ENCODE measurements around the gene SLC2A13.

Gene SLC2A13

DNA sequence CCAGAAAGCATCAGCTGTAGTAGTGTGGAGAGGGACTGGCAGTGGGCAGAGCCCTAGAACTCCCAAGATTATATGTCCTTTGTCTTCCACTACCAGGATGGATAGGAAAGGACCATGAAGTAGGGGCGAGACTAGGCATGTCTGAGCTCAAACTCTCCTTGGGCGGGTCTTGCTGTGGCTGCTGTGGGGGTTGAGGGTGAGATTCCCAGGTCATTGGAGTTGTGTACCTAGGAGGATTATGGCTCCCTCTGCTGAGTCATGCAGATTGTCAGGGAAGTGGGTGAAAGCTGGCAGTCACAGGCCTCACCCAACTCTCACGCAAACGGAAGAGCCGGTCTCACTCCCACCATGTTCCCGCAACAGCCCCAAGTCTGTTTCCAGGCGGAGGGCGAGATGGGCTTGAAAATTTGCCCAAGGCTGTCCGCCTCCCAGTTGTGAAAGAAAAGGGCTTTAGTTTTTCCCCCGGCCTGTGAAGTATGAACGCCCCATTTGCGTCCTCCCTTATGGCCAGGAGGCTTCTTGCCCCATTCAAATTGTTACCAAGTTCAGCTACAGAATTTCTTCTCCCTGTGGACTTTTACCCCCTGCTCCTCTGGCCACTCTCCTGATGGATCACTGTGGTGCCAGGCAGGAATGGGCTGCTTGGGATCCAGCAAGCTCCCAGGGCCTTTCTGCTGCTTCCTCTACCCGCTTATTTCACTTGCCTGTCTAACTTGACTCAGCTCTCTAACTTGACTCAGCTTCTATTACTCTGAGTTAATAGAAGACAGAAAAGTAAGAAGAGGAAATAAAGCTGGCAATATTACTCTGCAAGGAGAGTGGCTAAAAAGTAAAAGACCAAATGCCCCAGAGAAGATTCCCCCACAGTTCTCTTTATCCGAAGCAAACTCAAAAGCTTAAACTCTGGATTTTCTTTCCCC, 159.3 kb downstream of the SLC2A13 start:
- no peaks in the 10 kb centered on the region for H3K9me2 ChIP-seq (replicated peaks; ENCODE audit: low read depth, low read length)
- H3K4me1 ChIP-seq (ENCODE audit: insufficient read depth, low read length, poor library complexity, severe bottlenecking) = peaks cover 9% of the 10 kb centered on the region
- no peak overlapping the region for H3K4me2 ChIP-seq (ENCODE audit: low read depth, low read length, poor library complexity, severe bottlenecking)
- no peaks in the 10 kb centered on the region for H4K20me1 ChIP-seq (ENCODE audit: insufficient read depth, low read length, poor library complexity, severe bottlenecking)
- no peaks in the 10 kb centered on the region for H3F3A ChIP-seq (ENCODE audit: low read depth)
- H3K9ac ChIP-seq (ENCODE audit: low read depth, low read length, poor library complexity, severe bottlenecking) = no peak overlapping the region
- H3K9me3 ChIP-seq (ENCODE audit: insufficient read depth, low read depth, low read length) = no peaks in the 10 kb centered on the region
- no peaks in the 10 kb centered on the region for H3K36me3 ChIP-seq (ENCODE audit: insufficient read depth, low read length)
- H2AFZ ChIP-seq (ENCODE audit: low read length) = no peak overlapping the region
- TF ChIP-seq EZH2phosphoT487 (IDR thresholded peaks at IDR 0.05; ENCODE audit: borderline replicate concordance) = no peak
- TF ChIP-seq, protein P1, sequence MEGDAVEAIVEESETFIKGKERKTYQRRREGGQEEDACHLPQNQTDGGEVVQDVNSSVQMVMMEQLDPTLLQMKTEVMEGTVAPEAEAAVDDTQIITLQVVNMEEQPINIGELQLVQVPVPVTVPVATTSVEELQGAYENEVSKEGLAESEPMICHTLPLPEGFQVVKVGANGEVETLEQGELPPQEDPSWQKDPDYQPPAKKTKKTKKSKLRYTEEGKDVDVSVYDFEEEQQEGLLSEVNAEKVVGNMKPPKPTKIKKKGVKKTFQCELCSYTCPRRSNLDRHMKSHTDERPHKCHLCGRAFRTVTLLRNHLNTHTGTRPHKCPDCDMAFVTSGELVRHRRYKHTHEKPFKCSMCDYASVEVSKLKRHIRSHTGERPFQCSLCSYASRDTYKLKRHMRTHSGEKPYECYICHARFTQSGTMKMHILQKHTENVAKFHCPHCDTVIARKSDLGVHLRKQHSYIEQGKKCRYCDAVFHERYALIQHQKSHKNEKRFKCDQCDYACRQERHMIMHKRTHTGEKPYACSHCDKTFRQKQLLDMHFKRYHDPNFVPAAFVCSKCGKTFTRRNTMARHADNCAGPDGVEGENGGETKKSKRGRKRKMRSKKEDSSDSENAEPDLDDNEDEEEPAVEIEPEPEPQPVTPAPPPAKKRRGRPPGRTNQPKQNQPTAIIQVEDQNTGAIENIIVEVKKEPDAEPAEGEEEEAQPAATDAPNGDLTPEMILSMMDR (conservative IDR thresholded peaks at IDR 0.05; ENCODE audit: low read length) = no peak
- no peaks in the 10 kb centered on the region for H3K79me2 ChIP-seq (ENCODE audit: insufficient read depth, low read length)
- H3K4me3 ChIP-seq (ENCODE audit: low read length, poor library complexity, severe bottlenecking) = no peak overlapping the region
- H3K27me3 ChIP-seq (ENCODE audit: insufficient read depth, low read length, poor library complexity, severe bottlenecking) = no peaks in the 10 kb centered on the region

DNA sequence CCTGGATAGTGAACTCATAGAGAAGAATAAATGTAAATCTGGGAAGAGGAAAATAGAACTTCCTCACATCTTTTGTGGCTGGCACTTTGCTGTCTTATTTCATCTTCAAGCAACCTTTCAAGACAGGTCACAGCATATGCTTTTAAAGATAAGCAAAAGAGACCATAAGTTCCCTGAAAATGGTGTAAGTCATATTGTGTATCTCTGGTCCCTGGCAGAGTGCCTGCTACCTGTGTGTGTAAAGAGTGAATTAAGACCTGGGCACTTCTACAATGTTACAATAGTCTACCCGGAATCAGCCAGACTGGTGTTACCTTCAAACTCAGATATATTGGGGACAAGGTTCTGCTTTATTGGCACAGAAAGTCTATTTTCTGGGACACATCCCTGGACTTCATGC, 168.8 kb downstream of the SLC2A13 start:
- H3K9ac ChIP-seq (ENCODE audit: low read depth, low read length, poor library complexity, severe bottlenecking) = no peak overlapping the region
- H4K20me1 ChIP-seq (ENCODE audit: insufficient read depth, low read length, poor library complexity, severe bottlenecking) = no peaks in the 10 kb centered on the region
- H2AFZ ChIP-seq (ENCODE audit: low read length) = no peak overlapping the region
- no peaks in the 10 kb centered on the region for H3K9me3 ChIP-seq (ENCODE audit: insufficient read depth, low read depth, low read length)
- no peaks in the 10 kb centered on the region for H3F3A ChIP-seq (ENCODE audit: low read depth)
- no peak overlapping the region for H3K4me3 ChIP-seq (ENCODE audit: low read length, poor library complexity, severe bottlenecking)
- H3K36me3 ChIP-seq (ENCODE audit: insufficient read depth, low read length) = no peaks in the 10 kb centered on the region
- H3K9me2 ChIP-seq (replicated peaks; ENCODE audit: low read depth, low read length) = no peaks in the 10 kb centered on the region
- no peak overlapping the region for H3K4me2 ChIP-seq (ENCODE audit: low read depth, low read length, poor library complexity, severe bottlenecking)
- H3K4me1 ChIP-seq (ENCODE audit: insufficient read depth, low read length, poor library complexity, severe bottlenecking) = no peaks in the 10 kb centered on the region
- H3K79me2 ChIP-seq (ENCODE audit: insufficient read depth, low read length) = no peaks in the 10 kb centered on the region
- H3K27me3 ChIP-seq (ENCODE audit: insufficient read depth, low read length, poor library complexity, severe bottlenecking) = no peaks in the 10 kb centered on the region
- TF ChIP-seq EZH2phosphoT487 (IDR thresholded peaks at IDR 0.05; ENCODE audit: borderline replicate concordance) = no peak
- TF ChIP-seq, protein P1 (conservative IDR thresholded peaks at IDR 0.05; ENCODE audit: low read length) = no peak

DNA sequence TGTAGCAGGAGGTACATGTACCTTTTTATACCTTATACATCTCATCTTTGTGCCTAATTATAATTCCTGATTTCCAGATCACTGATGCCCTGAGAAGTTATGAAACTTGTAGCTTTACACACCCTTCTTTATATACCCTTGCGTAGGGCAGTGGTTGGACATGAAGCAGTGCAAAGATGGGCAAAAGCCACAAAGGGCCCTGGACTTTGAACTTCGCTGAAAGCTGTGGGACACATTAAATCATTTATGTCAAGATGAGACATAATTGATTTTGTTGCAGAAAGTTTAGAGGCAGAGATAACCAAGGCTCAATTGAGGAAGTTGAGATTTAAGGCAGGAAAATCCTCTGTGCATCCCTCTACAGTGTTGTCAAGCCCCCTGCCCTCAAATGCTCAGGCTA, 170.0 kb downstream of the SLC2A13 start:
- Histone ChIP-seq H2AFZ (ENCODE audit: low read length) (no peak overlapping the region), H3K9ac (ENCODE audit: low read depth, low read length, poor library complexity, severe bottlenecking) (no peak overlapping the region), H3K79me2 (ENCODE audit: insufficient read depth, low read length) (no peaks in the 10 kb centered on the region), H3K4me2 (ENCODE audit: low read depth, low read length, poor library complexity, severe bottlenecking) (no peak overlapping the region), H4K20me1 (ENCODE audit: insufficient read depth, low read length, poor library complexity, severe bottlenecking) (no peaks in the 10 kb centered on the region), H3K4me1 (ENCODE audit: insufficient read depth, low read length, poor library complexity, severe bottlenecking) (no peaks in the 10 kb centered on the region), H3K4me3 (ENCODE audit: low read length, poor library complexity, severe bottlenecking) (no peak overlapping the region), H3K9me3 (ENCODE audit: insufficient read depth, low read depth, low read length) (no peaks in the 10 kb centered on the region), H3F3A (ENCODE audit: low read depth) (no peaks in the 10 kb centered on the region), H3K36me3 (ENCODE audit: insufficient read depth, low read length) (no peaks in the 10 kb centered on the region), H3K27me3 (ENCODE audit: insufficient read depth, low read length, poor library complexity, severe bottlenecking) (no peaks in the 10 kb centered on the region), H3K9me2 (replicated peaks; ENCODE audit: low read depth, low read length) (no peaks in the 10 kb centered on the region)
- TF ChIP-seq EZH2phosphoT487 (IDR thresholded peaks at IDR 0.05; ENCODE audit: borderline replicate concordance) = no peak
- TF ChIP-seq, protein P1 (conservative IDR thresholded peaks at IDR 0.05; ENCODE audit: low read length) = no peak
